ENCODE data around the gene CDH26. TPM values are rescaled to one million over a fixed set of nuclear protein-coding genes. Genes with fewer than 3 reads are reported as not detected.

Gene CDH26
- total and polyA plus RNA-seq, 3 donors from 2014 or later, result 1.7 to 3.5 (median 2.0) TPM

DNA sequence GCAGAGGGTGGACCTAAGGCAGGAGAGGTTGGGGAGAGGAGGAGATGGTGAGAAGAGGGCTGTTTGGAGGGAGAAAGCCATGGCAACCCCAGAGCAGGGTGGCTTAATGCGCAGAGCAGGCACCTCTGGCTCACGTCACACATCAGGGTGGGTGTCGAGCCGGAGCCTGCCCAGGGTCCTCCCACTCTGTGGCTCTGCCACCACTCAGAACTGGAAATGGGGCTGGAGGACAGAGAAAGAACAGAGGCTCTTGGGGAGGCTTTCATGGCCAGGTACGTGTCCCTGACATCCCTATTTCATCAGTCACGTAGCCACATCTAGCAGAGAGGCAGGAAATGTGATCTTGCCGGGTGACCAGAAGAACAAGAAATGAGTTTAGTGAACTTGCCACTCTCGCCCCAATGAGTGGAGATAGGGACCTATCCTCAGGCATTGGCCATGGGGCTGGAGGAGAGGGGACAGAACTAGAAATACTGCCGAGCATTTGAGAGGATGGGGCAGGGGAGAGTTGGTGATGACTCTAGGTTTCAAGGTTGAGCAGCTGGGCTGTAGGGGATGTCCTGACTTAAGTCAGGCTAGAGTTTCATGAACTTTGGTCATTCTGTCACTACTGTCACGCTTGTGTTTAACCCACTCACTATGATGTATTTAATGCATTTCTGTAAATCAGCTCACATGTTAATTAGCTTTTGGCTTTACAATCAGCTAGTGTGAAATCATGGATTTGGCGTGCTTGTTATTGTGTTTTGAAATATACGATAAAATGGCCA, 52.7 kb downstream of the CDH26 start:
- Histone ChIP-seq H3K27me3 (no peaks in the 10 kb centered on the region), H3K9me3 (no peaks in the 10 kb centered on the region), H3K36me3 (ENCODE audit: low read depth, missing control alignments) (no peaks in the 10 kb centered on the region), H3K27ac (no peak overlapping the region), H3K4me1 (no peaks in the 10 kb centered on the region), H3K4me3 (no peak overlapping the region)
- WGBS, 2 donors, result 80 to 83% methylated on average over 12 of the region's 12 CpGs
- no peak for TF ChIP-seq POLR2A (IDR thresholded peaks at IDR 0.05)
- no peak for TF ChIP-seq CTCF (IDR thresholded peaks at IDR 0.05)
- intact Hi-C loops (cut with DNase I; ENCODE audit: low total_unique reads), result no loop called here
- no peak for DNase-seq

GRCh38 chr20:60011512-60012507, 53.6 kb downstream of the CDH26 start:
- 68 to 72% methylated on average over 17 of the region's 17 CpGs for WGBS, 2 donors
- no peak for DNase-seq

DNA sequence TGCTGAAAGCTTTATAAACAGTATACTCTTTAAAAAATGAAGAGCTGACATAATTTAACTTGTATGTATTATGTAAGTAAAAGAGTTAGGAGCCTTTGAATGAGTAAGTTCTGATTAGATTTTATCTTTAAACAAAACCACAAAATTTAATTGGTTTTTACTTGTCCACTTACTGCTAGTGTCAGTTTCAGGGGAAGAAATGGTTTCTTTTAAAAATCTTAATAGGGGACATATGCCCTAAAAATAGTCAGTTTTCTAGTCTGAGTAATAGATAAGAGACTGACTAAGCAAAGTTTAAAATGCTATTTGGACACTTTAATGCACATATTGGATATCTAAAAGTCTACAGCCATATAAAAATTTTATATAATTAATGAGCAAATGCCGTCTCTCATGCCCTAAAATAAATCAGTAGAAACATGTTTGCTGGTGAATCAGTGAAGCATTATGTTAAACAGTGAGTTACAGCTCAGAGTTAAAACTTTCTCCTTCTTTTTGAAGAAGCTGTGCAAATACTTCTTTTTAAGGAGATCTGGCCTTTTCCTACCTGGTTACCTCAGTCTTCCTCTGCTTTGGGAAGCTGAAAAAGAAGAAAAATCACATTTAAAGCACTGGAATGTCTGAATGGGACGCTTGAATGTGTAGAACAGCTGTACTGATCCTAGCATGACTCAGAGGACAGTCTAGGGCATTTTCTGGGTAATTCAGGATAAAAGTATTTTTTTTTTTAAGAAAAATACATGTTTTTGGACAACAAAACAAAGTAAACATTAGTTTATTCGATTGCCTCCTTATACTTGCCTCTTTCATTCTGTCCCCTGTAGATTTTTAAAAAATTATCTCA, 55.3 kb downstream of the CDH26 start:
- Histone ChIP-seq H3K36me3 (ENCODE audit: low read depth, missing control alignments) (no peaks in the 10 kb centered on the region), H3K4me3 (no peak overlapping the region), H3K27ac (no peak overlapping the region), H3K4me1 (no peaks in the 10 kb centered on the region), H3K27me3 (no peaks in the 10 kb centered on the region), H3K9me3 (no peaks in the 10 kb centered on the region)
- whole genome bisulfite sequencing, 2 donors, result 77 to 78% methylated on average over 3 of the region's 3 CpGs
- intact Hi-C loops (cut with DNase I; ENCODE audit: low total_unique reads), result no loop called here
- no peak for DNase-seq
- TF ChIP-seq POLR2A (IDR thresholded peaks at IDR 0.05) (no peak), CTCF (IDR thresholded peaks at IDR 0.05) (no peak)

More at GRCh38 chr20:60011512-60012507, 53.6 kb downstream of the CDH26 start:
- Histone ChIP-seq H3K4me3 (no peak overlapping the region), H3K27me3 (no peaks in the 10 kb centered on the region), H3K27ac (no peak overlapping the region), H3K9me3 (no peaks in the 10 kb centered on the region), H3K36me3 (ENCODE audit: low read depth, missing control alignments) (no peaks in the 10 kb centered on the region), H3K4me1 (no peaks in the 10 kb centered on the region)
- TF ChIP-seq CTCF (IDR thresholded peaks at IDR 0.05) (no peak), POLR2A (IDR thresholded peaks at IDR 0.05) (no peak)
- intact Hi-C loops (cut with DNase I; ENCODE audit: low total_unique reads), result no loop called here

DNA sequence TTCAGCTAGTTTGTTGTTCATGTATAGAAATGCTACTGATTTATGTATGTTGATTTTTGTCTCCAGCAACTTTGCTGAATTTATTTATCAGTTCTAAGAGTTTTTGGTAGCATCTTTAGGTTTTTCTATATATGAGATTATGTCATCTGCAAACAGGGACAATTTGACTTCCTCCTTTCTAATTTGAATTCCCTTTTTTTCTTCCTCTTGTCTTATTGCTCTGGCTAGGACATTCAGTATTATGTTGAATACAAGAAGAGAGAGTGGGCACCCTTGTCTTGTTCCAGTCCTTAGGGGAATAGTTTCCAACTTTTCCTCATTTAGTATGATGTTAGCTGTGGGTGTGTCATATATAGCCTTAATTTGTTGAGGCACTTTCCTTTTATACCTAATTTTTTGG, 58.2 kb downstream of the CDH26 start:
- intact Hi-C loops (cut with DNase I; ENCODE audit: low total_unique reads), result no loop called here
- H3K4me3 ChIP-seq, result no peak overlapping the region
- DNase-seq, result no peak

More for the DNA sequence above, 58.2 kb downstream of the CDH26 start:
- TF ChIP-seq POLR2A (IDR thresholded peaks at IDR 0.05) (no peak), CTCF (IDR thresholded peaks at IDR 0.05) (no peak)
- Histone ChIP-seq H3K27ac (no peak overlapping the region), H3K4me1 (no peaks in the 10 kb centered on the region), H3K27me3 (no peaks in the 10 kb centered on the region), H3K36me3 (ENCODE audit: low read depth, missing control alignments) (no peaks in the 10 kb centered on the region), H3K9me3 (no peaks in the 10 kb centered on the region)
